KMS-11 (cell line): Measurements from ENCODE around the gene COL4A6.

Source experiments
- H2AFZ ChIP-seq: fragments of 200-600 bp; sonication (generic); 2 replicates; pipeline ENCODE4 v1.6.1; 2016; ENCODE audit warnings: antibody characterized with exemption, mixed run types, low read depth
- H3K27ac ChIP-seq: fragments of 200-600 bp; sonication (generic); 2 replicates; pipeline ENCODE4 v1.6.1; 2016; ENCODE audit warnings: mild to moderate bottlenecking, mixed run types
- H3K27me3 ChIP-seq: fragments of 200-600 bp; sonication (generic); 2 replicates; pipeline ENCODE4 v1.6.1; 2017; ENCODE audit warnings: mild to moderate bottlenecking, low read depth, mixed run types, moderate library complexity; ENCODE audit not compliant: insufficient read depth
- H3K36me3 ChIP-seq: fragments of 200-600 bp; sonication (generic); 2 replicates; pipeline ENCODE4 v1.6.1; 2017; ENCODE audit warnings: mild to moderate bottlenecking, mixed run types; ENCODE audit not compliant: insufficient read depth
- H3K4me1 ChIP-seq: fragments of 200-600 bp; sonication (generic); 2 replicates; pipeline ENCODE4 v1.6.1; 2016; ENCODE audit warnings: mild to moderate bottlenecking, low read depth, mixed run types; ENCODE audit not compliant: poor library complexity, severe bottlenecking
- H3K4me2 ChIP-seq: fragments of 200-600 bp; sonication (generic); 2 replicates; pipeline ENCODE4 v1.7.0; 2016; ENCODE audit warnings: mild to moderate bottlenecking, mixed run types
- H3K4me3 ChIP-seq: fragments of 200-600 bp; sonication (generic); IDR thresholded peaks from 2 replicates; pipeline ENCODE4 v1.6.1; 2017; ENCODE audit warnings: low read depth, low read length, mixed read lengths; ENCODE audit not compliant: insufficient read depth
- H3K79me2 ChIP-seq: fragments of 200-600 bp; sonication (generic); 2 replicates; pipeline ENCODE4 v1.6.1; 2016; ENCODE audit warnings: low read depth, mixed run types; ENCODE audit not compliant: insufficient read depth
- H3K9ac ChIP-seq: fragments of 200-600 bp; sonication (generic); 2 replicates; pipeline ENCODE4 v1.6.1; 2016; ENCODE audit warnings: mild to moderate bottlenecking, mixed run types
- H4K20me1 ChIP-seq: fragments of 200-600 bp; sonication (generic); 2 replicates; pipeline ENCODE4 v1.6.1; 2016; ENCODE audit warnings: mild to moderate bottlenecking, mixed run types; ENCODE audit not compliant: insufficient read depth
- CTCF ChIP-seq: fragments of 200-600 bp; sonication (generic); conservative IDR thresholded peaks from 2 replicates; pipeline ENCODE4 v1.6.1; 2017; ENCODE audit warnings: low read depth, mild to moderate bottlenecking, antibody characterized with exemption, low read length, moderate library complexity, mixed read lengths

COL4A6 gene

GRCh38 chrX:108157628-108158027 is 280.6 kb downstream of the COL4A6 start:
- Histone ChIP-seq H3K27me3 (no peaks in the 10 kb centered on the region), H3K27ac (peak overlapping the region; percentile 56; the same call in 1 of the 2 replicates), H3K9ac (no peak overlapping the region; the same call in 1 of the 2 replicates), H3K4me1 (peaks cover 34% of the 10 kb centered on the region), H3K36me3 (no peaks in the 10 kb centered on the region), H3K4me2 (peak overlapping the region; percentile 64; the same call in 1 of the 2 replicates), H2AFZ (no peak overlapping the region), H3K79me2 (no peaks in the 10 kb centered on the region), H3K4me3 (no peak overlapping the region), H4K20me1 (no peaks in the 10 kb centered on the region)
- TF ChIP-seq CTCF, result no peak

GRCh38 chrX:108156934-108157466 is 281.2 kb downstream of the COL4A6 start:
- Histone ChIP-seq H4K20me1 (no peaks in the 10 kb centered on the region), H3K4me2 (peak overlapping the region; percentile 64; the same call in 1 of the 2 replicates), H2AFZ (no peak overlapping the region), H3K4me1 (peaks cover 34% of the 10 kb centered on the region), H3K79me2 (no peaks in the 10 kb centered on the region), H3K4me3 (no peak overlapping the region), H3K27ac (peak overlapping the region; percentile 56; the same call in 1 of the 2 replicates), H3K36me3 (no peaks in the 10 kb centered on the region), H3K27me3 (no peaks in the 10 kb centered on the region), H3K9ac (no peak overlapping the region; the same call in 1 of the 2 replicates)
- no peak for TF ChIP-seq CTCF

- Histone ChIP-seq H3K79me2 (no peaks in the 10 kb centered on the region), H3K9ac (no peak overlapping the region), H2AFZ (no peak overlapping the region), H3K4me2 (peak overlapping the region; percentile 64; the same call in 1 of the 2 replicates), H3K36me3 (no peaks in the 10 kb centered on the region), H4K20me1 (no peaks in the 10 kb centered on the region), H3K27me3 (no peaks in the 10 kb centered on the region), H3K27ac (no peak overlapping the region; the same call in 1 of the 2 replicates), H3K4me1 (peaks cover 34% of the 10 kb centered on the region), H3K4me3 (no peak overlapping the region)
- TF ChIP-seq CTCF, result no peak
Measured at GRCh38 chrX:108156082-108156481, 282.1 kb downstream of the COL4A6 start.

- H3K79me2 ChIP-seq, result no peaks in the 10 kb centered on the region
- H2AFZ ChIP-seq, result no peak overlapping the region
- H3K36me3 ChIP-seq, result no peaks in the 10 kb centered on the region
- no peak overlapping the region for H3K9ac ChIP-seq
- H3K4me3 ChIP-seq, result no peak overlapping the region
- peaks cover 21% of the 10 kb centered on the region for H3K4me1 ChIP-seq
- no peak for TF ChIP-seq CTCF
- H3K4me2 ChIP-seq, result peak overlapping the region; percentile 31; the same call in 1 of the 2 replicates
- H3K27me3 ChIP-seq, result no peaks in the 10 kb centered on the region
- H4K20me1 ChIP-seq, result no peaks in the 10 kb centered on the region
- H3K27ac ChIP-seq, result no peak overlapping the region
Measured at GRCh38 chrX:108148524-108148923, 289.7 kb downstream of the COL4A6 start.
